Left ventricle myocardium inferior (tissue), 1 donor: Measurements from ENCODE around the gene ZNF524. TPM values are rescaled to one million over a fixed set of nuclear protein-coding genes. Genes with fewer than 3 reads are reported as not detected.

Experiments
- DNase-seq: peaks from one replicate; pipeline ENCODE4 v3.0.0-alpha.2; 2020
- H3K27ac ChIP-seq: fragments of 200-600 bp; replicated peaks from 2 replicates; pipeline ENCODE4 v1.8.0; 2021
- H3K27me3 ChIP-seq: fragments of 200-600 bp; 2 replicates; pipeline ENCODE4 v1.8.0; 2021; ENCODE audit warnings: low read depth
- H3K36me3 ChIP-seq: fragments of 200-600 bp; 2 replicates; pipeline ENCODE4 v1.8.0; 2021
- H3K4me1 ChIP-seq: fragments of 200-600 bp; 2 replicates; pipeline ENCODE4 v1.8.0; 2021
- H3K4me3 ChIP-seq: fragments of 200-600 bp; 2 replicates; pipeline ENCODE4 v1.8.0; 2021; ENCODE audit warnings: mild to moderate bottlenecking, moderate library complexity
- H3K9me3 ChIP-seq: fragments of 200-600 bp; replicated peaks from 2 replicates; pipeline ENCODE4 v1.8.0; 2021
- intact Hi-C: fragments of 100-400 bp; cut with micrococcal nuclease; formaldehyde crosslinking; loops from one replicate; pipeline ENCODE4 v1.11.0; 2022
- total RNA-seq: library from RNA; stranded (reverse); fragmentation: NEBNext Ultra II Directional; extraction: Animal tissue kit (Norgen Biotek cat#: 25700); gene quantifications from one replicate; pipeline ENCODE4 v1.2.1, GENCODE V29; 2021
- TF ChIP-seq, protein P1 (sequence below): fragments of 200-600 bp; IDR thresholded peaks from 2 replicates; pipeline ENCODE4 v1.8.0; 2021; ENCODE audit warnings: antibody characterized with exemption, mild to moderate bottlenecking, borderline replicate concordance
- donor health status: DM: no; HTN: yes; CAD: no; lungs with severe emphysema.

Gene ZNF524
- total RNA-seq, 1 donor from 2014 or later = 15.6 TPM

DNA sequence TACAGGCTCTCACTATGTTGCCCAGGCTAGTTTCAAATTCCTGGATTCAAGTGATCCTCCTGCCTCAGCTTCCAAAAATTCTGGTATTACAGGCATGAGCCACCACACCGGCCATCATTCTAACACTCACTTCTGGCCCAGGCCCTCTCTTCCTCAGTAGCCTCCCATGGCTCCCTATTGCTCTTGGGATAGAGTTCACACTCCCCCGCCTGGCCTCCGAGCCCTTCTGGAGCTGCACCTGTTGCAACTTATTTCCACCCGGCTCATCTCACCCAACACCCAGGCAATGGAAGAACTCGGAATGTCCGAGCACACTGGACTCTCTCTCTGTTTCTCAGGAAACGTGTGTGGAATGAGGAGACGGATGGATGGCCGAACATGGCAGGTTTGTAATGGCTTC is 45.8 kb upstream of the ZNF524 start:
- peaks cover 10% of the 10 kb centered on the region for H3K4me1 ChIP-seq
- DNase-seq = no peak
- H3K27me3 ChIP-seq = peaks cover 5% of the 10 kb centered on the region
- TF ChIP-seq, protein P1, sequence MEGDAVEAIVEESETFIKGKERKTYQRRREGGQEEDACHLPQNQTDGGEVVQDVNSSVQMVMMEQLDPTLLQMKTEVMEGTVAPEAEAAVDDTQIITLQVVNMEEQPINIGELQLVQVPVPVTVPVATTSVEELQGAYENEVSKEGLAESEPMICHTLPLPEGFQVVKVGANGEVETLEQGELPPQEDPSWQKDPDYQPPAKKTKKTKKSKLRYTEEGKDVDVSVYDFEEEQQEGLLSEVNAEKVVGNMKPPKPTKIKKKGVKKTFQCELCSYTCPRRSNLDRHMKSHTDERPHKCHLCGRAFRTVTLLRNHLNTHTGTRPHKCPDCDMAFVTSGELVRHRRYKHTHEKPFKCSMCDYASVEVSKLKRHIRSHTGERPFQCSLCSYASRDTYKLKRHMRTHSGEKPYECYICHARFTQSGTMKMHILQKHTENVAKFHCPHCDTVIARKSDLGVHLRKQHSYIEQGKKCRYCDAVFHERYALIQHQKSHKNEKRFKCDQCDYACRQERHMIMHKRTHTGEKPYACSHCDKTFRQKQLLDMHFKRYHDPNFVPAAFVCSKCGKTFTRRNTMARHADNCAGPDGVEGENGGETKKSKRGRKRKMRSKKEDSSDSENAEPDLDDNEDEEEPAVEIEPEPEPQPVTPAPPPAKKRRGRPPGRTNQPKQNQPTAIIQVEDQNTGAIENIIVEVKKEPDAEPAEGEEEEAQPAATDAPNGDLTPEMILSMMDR = no peak
- intact Hi-C loops = no loop called here
- H3K4me3 ChIP-seq = no peak overlapping the region
- H3K27ac ChIP-seq = no peak overlapping the region
- no peaks in the 10 kb centered on the region for H3K9me3 ChIP-seq
- no peaks in the 10 kb centered on the region for H3K36me3 ChIP-seq

DNA sequence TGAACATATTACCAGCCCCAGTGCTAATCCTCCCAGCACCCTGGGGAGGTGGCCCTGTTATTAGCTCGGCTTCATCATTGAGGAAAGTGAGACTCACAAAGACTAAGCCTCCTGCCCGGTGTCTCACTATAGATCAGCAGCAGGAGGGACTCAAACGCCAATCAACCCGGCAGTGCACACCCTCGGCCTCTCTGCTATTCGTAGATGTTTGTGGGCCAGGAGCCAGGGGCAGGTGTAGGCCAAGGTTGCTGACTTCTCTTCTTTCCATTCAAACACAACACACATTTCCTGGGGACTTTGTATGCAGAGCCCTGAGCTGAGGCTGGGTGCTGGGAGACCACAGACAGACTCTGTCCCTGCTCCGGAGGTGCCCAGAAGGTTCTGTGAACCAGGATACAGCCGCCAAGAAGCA is 45.3 kb upstream of the ZNF524 start:
- H3K27me3 ChIP-seq = peaks cover 4% of the 10 kb centered on the region
- intact Hi-C loops = no loop called here
- no peak for DNase-seq
- H3K27ac ChIP-seq = no peak overlapping the region
- H3K9me3 ChIP-seq = no peaks in the 10 kb centered on the region
- H3K4me3 ChIP-seq = no peak overlapping the region
- no peaks in the 10 kb centered on the region for H3K36me3 ChIP-seq
- H3K4me1 ChIP-seq = peaks cover 5% of the 10 kb centered on the region
- TF ChIP-seq, protein P1 = no peak

DNA sequence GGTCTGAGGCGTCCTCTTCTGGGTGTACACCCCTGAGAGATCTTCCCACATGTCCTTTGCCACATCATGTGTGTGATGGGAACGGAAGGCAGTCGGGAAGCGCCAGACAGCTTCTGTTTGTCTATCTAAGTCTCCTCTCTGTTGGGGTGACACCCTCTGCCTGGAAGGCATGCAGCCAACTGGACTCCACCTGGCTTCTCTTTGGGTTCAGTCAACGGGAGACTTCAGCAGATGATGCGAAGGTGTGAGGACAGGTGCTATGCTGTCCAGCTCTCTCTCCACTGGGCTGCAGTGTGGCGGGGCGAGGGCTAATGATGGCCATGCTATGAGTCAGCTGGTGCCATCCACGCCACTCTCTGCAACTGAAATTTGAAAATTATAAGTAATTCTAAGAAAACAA is 40.4 kb upstream of the ZNF524 start:
- TF ChIP-seq, protein P1 = no peak
- Histone ChIP-seq H3K9me3 (no peaks in the 10 kb centered on the region), H3K4me3 (no peak overlapping the region), H3K36me3 (no peaks in the 10 kb centered on the region), H3K27ac (no peak overlapping the region), H3K4me1 (peaks cover 8% of the 10 kb centered on the region), H3K27me3 (peaks cover 8% of the 10 kb centered on the region)
- intact Hi-C loops = no loop called here
- DNase-seq = no peak

DNA sequence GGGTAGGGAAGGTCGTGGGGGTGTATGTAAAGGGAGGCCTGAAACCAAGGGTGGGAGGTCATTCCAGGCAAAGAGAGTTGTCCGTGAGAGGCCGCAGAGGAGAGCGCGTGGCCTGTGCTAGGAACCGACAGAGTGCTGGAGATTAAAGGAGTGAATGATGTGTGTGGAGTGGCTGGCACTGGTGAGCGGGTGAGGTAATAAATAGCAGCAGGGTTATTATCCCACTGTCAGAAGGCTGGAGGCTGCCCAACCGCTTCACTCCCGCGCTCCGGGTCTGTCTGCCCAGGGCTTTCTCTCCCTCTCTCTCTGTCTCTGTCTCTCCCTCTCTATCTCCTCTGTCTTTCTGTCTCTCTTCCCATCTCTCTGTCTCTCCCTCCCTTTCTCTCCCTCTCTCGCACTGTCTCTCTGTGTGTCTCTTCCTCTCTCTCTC is 36.8 kb upstream of the ZNF524 start:
- Histone ChIP-seq H3K4me3 (peak overlapping the region; percentile 58), H3K36me3 (no peaks in the 10 kb centered on the region), H3K9me3 (no peaks in the 10 kb centered on the region), H3K4me1 (peaks cover 8% of the 10 kb centered on the region), H3K27ac (peak overlapping the region; percentile 89), H3K27me3 (peaks cover 14% of the 10 kb centered on the region)
- intact Hi-C loops = no loop called here
- TF ChIP-seq, protein P1 = no peak
- DNase-seq = peak; percentile 79

DNA sequence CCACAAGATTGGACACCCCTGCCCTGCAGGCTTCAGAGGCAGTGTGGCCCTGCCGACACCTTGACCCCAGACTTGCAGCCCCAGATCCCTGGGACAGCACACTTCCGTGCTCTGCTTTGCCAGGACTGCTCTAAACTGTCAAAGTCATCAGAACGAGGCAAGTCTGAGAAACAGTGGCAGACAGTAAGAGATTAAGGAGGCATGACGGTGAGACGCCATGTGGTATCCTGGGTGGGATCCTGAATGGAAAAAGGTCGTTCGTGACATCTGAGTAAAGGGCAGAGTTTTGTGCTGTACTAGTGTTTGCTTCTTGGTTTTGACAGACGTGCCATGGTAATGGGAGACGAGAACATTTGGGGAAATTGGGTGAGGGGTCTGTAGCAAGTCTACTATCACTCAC is 33.3 kb upstream of the ZNF524 start:
- Histone ChIP-seq H3K4me1 (peaks cover 8% of the 10 kb centered on the region), H3K27me3 (peaks cover 14% of the 10 kb centered on the region), H3K36me3 (no peaks in the 10 kb centered on the region), H3K9me3 (no peaks in the 10 kb centered on the region), H3K4me3 (no peak overlapping the region), H3K27ac (no peak overlapping the region)
- intact Hi-C loops = no loop called here
- no peak for DNase-seq
- TF ChIP-seq, protein P1 = no peak
